Activated T-helper 17 cell treated with anti-CD3 and anti-CD28 coated beads, Interleukin-2, amount 50 U/mL, for 72 hours (primary cell): Measurements from ENCODE around the gene FHAD1. TPM values are rescaled to one million over a fixed set of nuclear protein-coding genes. Genes with fewer than 3 reads are reported as not detected.

Experiments used
- ATAC-seq: fragments of 150-1000 bp; cut with Tn5 transposase; replicated peaks from 2 replicates; pipeline ENCODE4 v1.10.0; 2021; ENCODE audit warnings: mild to moderate bottlenecking, moderate library complexity
- H3K27ac Mint-ChIP-seq: one replicate; pipeline ENCODE4 v1.8.0; 2022; ENCODE audit warnings: mixed read lengths
- H3K27me3 Mint-ChIP-seq: one replicate; pipeline ENCODE4 v1.8.0; 2022; ENCODE audit warnings: mixed read lengths
- H3K36me3 Mint-ChIP-seq: one replicate; pipeline ENCODE4 v1.8.0; 2022; ENCODE audit warnings: low read depth, mild to moderate bottlenecking, mixed read lengths
- H3K4me1 Mint-ChIP-seq: one replicate; pipeline ENCODE4 v1.8.0; 2022; ENCODE audit warnings: mixed read lengths
- H3K4me3 Mint-ChIP-seq: one replicate; pipeline ENCODE4 v1.8.0; 2022; ENCODE audit warnings: mild to moderate bottlenecking, mixed read lengths
- H3K9me3 Mint-ChIP-seq: one replicate; pipeline ENCODE4 v1.8.0; 2022; ENCODE audit warnings: mixed read lengths
- total RNA-seq, 2 donors: library from RNA; stranded (reverse); gene quantifications; one replicate each; pipeline ENCODE4 v1.2.3, GENCODE V29; 2022

The FHAD1 gene
- total RNA-seq, 2 donors from 2014 or later = not detected

- no peak overlapping the region for H3K4me3 Mint-ChIP-seq
- no peak overlapping the region for H3K27ac Mint-ChIP-seq
- no peak for ATAC-seq
- H3K4me1 Mint-ChIP-seq = no peaks in the 10 kb centered on the region
- no peaks in the 10 kb centered on the region for H3K36me3 Mint-ChIP-seq
- H3K27me3 Mint-ChIP-seq = no peaks in the 10 kb centered on the region
- no peaks in the 10 kb centered on the region for H3K9me3 Mint-ChIP-seq
These were observed 77.2 kb downstream of the FHAD1 start for GRCh38 chr1:15323989-15324868.

- Mint-ChIP-seq H3K4me3 (no peak overlapping the region), H3K27ac (no peak overlapping the region), H3K4me1 (no peaks in the 10 kb centered on the region), H3K36me3 (no peaks in the 10 kb centered on the region), H3K27me3 (no peaks in the 10 kb centered on the region), H3K9me3 (no peaks in the 10 kb centered on the region)
- ATAC-seq = no peak
These were observed 77.9 kb downstream of the FHAD1 start for GRCh38 chr1:15324869-15325335.

- Mint-ChIP-seq H3K27ac (no peak overlapping the region), H3K4me3 (no peak overlapping the region), H3K4me1 (no peaks in the 10 kb centered on the region), H3K27me3 (no peaks in the 10 kb centered on the region), H3K9me3 (no peaks in the 10 kb centered on the region), H3K36me3 (no peaks in the 10 kb centered on the region)
- no peak for ATAC-seq
These were observed 78.5 kb downstream of the FHAD1 start for GRCh38 chr1:15325375-15326085.

GRCh38 chr1:15326691-15327588 lies 79.9 kb downstream of the FHAD1 start:
- H3K9me3 Mint-ChIP-seq = no peaks in the 10 kb centered on the region
- no peaks in the 10 kb centered on the region for H3K4me1 Mint-ChIP-seq
- no peak overlapping the region for H3K4me3 Mint-ChIP-seq
- no peaks in the 10 kb centered on the region for H3K36me3 Mint-ChIP-seq
- H3K27ac Mint-ChIP-seq = no peak overlapping the region
- ATAC-seq = no peak
- H3K27me3 Mint-ChIP-seq = peaks cover 3% of the 10 kb centered on the region

- ATAC-seq = no peak
- no peak overlapping the region for H3K4me3 Mint-ChIP-seq
- H3K27ac Mint-ChIP-seq = no peak overlapping the region
- no peaks in the 10 kb centered on the region for H3K9me3 Mint-ChIP-seq
- no peaks in the 10 kb centered on the region for H3K36me3 Mint-ChIP-seq
- H3K27me3 Mint-ChIP-seq = peaks cover 3% of the 10 kb centered on the region
- H3K4me1 Mint-ChIP-seq = no peaks in the 10 kb centered on the region
These were observed 81.5 kb downstream of the FHAD1 start for GRCh38 chr1:15328351-15329103.

- H3K9me3 Mint-ChIP-seq = no peaks in the 10 kb centered on the region
- H3K36me3 Mint-ChIP-seq = no peaks in the 10 kb centered on the region
- no peaks in the 10 kb centered on the region for H3K4me1 Mint-ChIP-seq
- no peak overlapping the region for H3K4me3 Mint-ChIP-seq
- no peak overlapping the region for H3K27ac Mint-ChIP-seq
- ATAC-seq = peak; percentile 29
- H3K27me3 Mint-ChIP-seq = peaks cover 3% of the 10 kb centered on the region
These were observed 82.2 kb downstream of the FHAD1 start for GRCh38 chr1:15329104-15329820.

- peaks cover 3% of the 10 kb centered on the region for H3K27me3 Mint-ChIP-seq
- H3K4me1 Mint-ChIP-seq = no peaks in the 10 kb centered on the region
- no peak overlapping the region for H3K4me3 Mint-ChIP-seq
- ATAC-seq = no peak
- H3K9me3 Mint-ChIP-seq = no peaks in the 10 kb centered on the region
- no peak overlapping the region for H3K27ac Mint-ChIP-seq
- H3K36me3 Mint-ChIP-seq = no peaks in the 10 kb centered on the region
These were observed 83.0 kb downstream of the FHAD1 start for GRCh38 chr1:15330028-15330427.

GRCh38 chr1:15331180-15331579 lies 84.2 kb downstream of the FHAD1 start:
- H3K27me3 Mint-ChIP-seq = peaks cover 7% of the 10 kb centered on the region
- ATAC-seq = no peak
- H3K36me3 Mint-ChIP-seq = no peaks in the 10 kb centered on the region
- no peaks in the 10 kb centered on the region for H3K4me1 Mint-ChIP-seq
- H3K4me3 Mint-ChIP-seq = no peak overlapping the region
- no peaks in the 10 kb centered on the region for H3K9me3 Mint-ChIP-seq
- peak overlapping the region; percentile 22 for H3K27ac Mint-ChIP-seq

- H3K36me3 Mint-ChIP-seq = no peaks in the 10 kb centered on the region
- no peak for ATAC-seq
- no peak overlapping the region for H3K4me3 Mint-ChIP-seq
- H3K27ac Mint-ChIP-seq = no peak overlapping the region
- no peaks in the 10 kb centered on the region for H3K9me3 Mint-ChIP-seq
- H3K27me3 Mint-ChIP-seq = peaks cover 7% of the 10 kb centered on the region
- H3K4me1 Mint-ChIP-seq = no peaks in the 10 kb centered on the region
These were observed 84.7 kb downstream of the FHAD1 start for GRCh38 chr1:15331734-15332133.

GRCh38 chr1:15332525-15332924 lies 85.5 kb downstream of the FHAD1 start:
- Mint-ChIP-seq H3K4me3 (no peak overlapping the region), H3K9me3 (no peaks in the 10 kb centered on the region), H3K4me1 (no peaks in the 10 kb centered on the region), H3K27ac (no peak overlapping the region), H3K27me3 (peaks cover 7% of the 10 kb centered on the region), H3K36me3 (no peaks in the 10 kb centered on the region)
- ATAC-seq = no peak

- Mint-ChIP-seq H3K27me3 (peaks cover 7% of the 10 kb centered on the region), H3K4me3 (no peak overlapping the region), H3K4me1 (no peaks in the 10 kb centered on the region), H3K36me3 (no peaks in the 10 kb centered on the region), H3K9me3 (no peaks in the 10 kb centered on the region), H3K27ac (no peak overlapping the region)
- no peak for ATAC-seq
These were observed 86.1 kb downstream of the FHAD1 start for GRCh38 chr1:15332952-15333715.

- no peak overlapping the region for H3K27ac Mint-ChIP-seq
- H3K36me3 Mint-ChIP-seq = no peaks in the 10 kb centered on the region
- no peak for ATAC-seq
- peaks cover 7% of the 10 kb centered on the region for H3K27me3 Mint-ChIP-seq
- H3K4me1 Mint-ChIP-seq = no peaks in the 10 kb centered on the region
- H3K9me3 Mint-ChIP-seq = no peaks in the 10 kb centered on the region
- H3K4me3 Mint-ChIP-seq = no peak overlapping the region
These were observed 88.0 kb downstream of the FHAD1 start for GRCh38 chr1:15334995-15335394.

GRCh38 chr1:15336866-15337265 lies 89.8 kb downstream of the FHAD1 start:
- Mint-ChIP-seq H3K27ac (no peak overlapping the region), H3K4me1 (no peaks in the 10 kb centered on the region), H3K4me3 (no peak overlapping the region), H3K27me3 (peaks cover 4% of the 10 kb centered on the region), H3K36me3 (no peaks in the 10 kb centered on the region), H3K9me3 (no peaks in the 10 kb centered on the region)
- ATAC-seq = no peak
